PC-9 (cell line): Measurements from ENCODE around the gene CABLES2. TPM values are rescaled to one million over a fixed set of nuclear protein-coding genes. Genes with fewer than 3 reads are reported as not detected.
A peak's percentile ranks its signal among the peaks of the same experiment; 100 is the strongest.

Experiments
- BruUV-seq: library from RNA; stranded (reverse); fragments of 400-500 nt; replicated peaks from 2 replicates; lab custom pipeline; 2021; lab: Mats Ljungman, UMichigan
- CTCF ChIA-PET: fragments of 300-600 bp; sonication (Branson Sonifier 250); formaldehyde crosslinking; loops from one replicate; lab custom pipeline; 2022; ENCODE audit warnings: antibody characterized with exemption; lab: Charles Lee
- POLR2A ChIA-PET: fragments of 300-600 bp; sonication (Branson Sonifier 250); formaldehyde crosslinking; loops from one replicate; lab custom pipeline; 2022; ENCODE audit warnings: antibody characterized with exemption; ENCODE audit not compliant: unreplicated experiment; lab: Charles Lee
- DNase-seq, 2 experiments: peaks; one replicate each; pipeline versions ENCODE4 v3.0.0 to v3.0.0-alpha.2; 2015 to 2022; ENCODE audit warnings: mixed read lengths in 1 of 2
- H2AFZ ChIP-seq: fragments of 200-600 bp; sonication (generic); 2 replicates; pipeline ENCODE4 v1.8.1; 2017; ENCODE audit warnings: antibody characterized with exemption
- H3F3A ChIP-seq: fragments of 200-600 bp; sonication (generic); 2 replicates; pipeline ENCODE4 v1.8.1; 2017; ENCODE audit warnings: antibody characterized with exemption, mild to moderate bottlenecking, low read depth; ENCODE audit not compliant: insufficient read depth
- H3K27ac ChIP-seq: fragments of 200-600 bp; sonication (generic); 2 replicates; pipeline ENCODE4 v1.6.1; 2016; ENCODE audit warnings: mixed run types
- H3K27me3 ChIP-seq: fragments of 200-600 bp; sonication (generic); 2 replicates; pipeline ENCODE4 v1.6.1; 2016; ENCODE audit warnings: low read depth, mixed run types; ENCODE audit not compliant: insufficient read depth
- H3K36me3 ChIP-seq: fragments of 200-600 bp; sonication (generic); 2 replicates; pipeline ENCODE4 v1.6.1; 2016; ENCODE audit warnings: low read depth, mixed run types
- H3K4me1 ChIP-seq: fragments of 200-600 bp; sonication (generic); replicated peaks from 2 replicates; pipeline ENCODE4 v1.6.1; 2016; ENCODE audit warnings: mixed run types; ENCODE audit not compliant: insufficient read depth
- H3K4me2 ChIP-seq: fragments of 200-600 bp; sonication (generic); 2 replicates; pipeline ENCODE4 v1.6.1; 2017; ENCODE audit warnings: mixed run types
- H3K4me3 ChIP-seq: fragments of 200-600 bp; sonication (generic); 2 replicates; pipeline ENCODE4 v1.6.1; 2016; ENCODE audit warnings: mixed run types
- H3K79me2 ChIP-seq: fragments of 200-600 bp; sonication (generic); 2 replicates; pipeline ENCODE4 v1.6.1; 2017; ENCODE audit warnings: low read depth, mixed run types
- H3K9me2 ChIP-seq: fragments of 200-600 bp; sonication (generic); 2 replicates; pipeline ENCODE4 v1.8.1; 2017; ENCODE audit warnings: mild to moderate bottlenecking; ENCODE audit not compliant: insufficient read depth
- H3K9me3 ChIP-seq: fragments of 200-600 bp; sonication (generic); 2 replicates; pipeline ENCODE4 v1.8.1; 2016; ENCODE audit warnings: low read depth; ENCODE audit not compliant: insufficient read depth
- H4K20me1 ChIP-seq: fragments of 200-600 bp; sonication (generic); 2 replicates; pipeline ENCODE4 v1.8.1; 2017; ENCODE audit not compliant: insufficient read depth
- EZH2 ChIP-seq: fragments of 200-600 bp; sonication (generic); IDR thresholded peaks from 2 replicates; pipeline ENCODE4 v1.8.0; 2017; ENCODE audit warnings: antibody characterized with exemption, low read depth
- intact Hi-C: fragments of 100-400 bp; cut with micrococcal nuclease; formaldehyde crosslinking; loops from one replicate; pipeline ENCODE4 v1.10.0; 2022; ENCODE audit not compliant: unreplicated experiment
- total RNA-seq: library from RNA; stranded (reverse); gene quantifications from 2 replicates; pipeline ENCODE4 v1.2.3, GENCODE V29; 2021
- TF ChIP-seq, protein P1 (sequence below): fragments of 200-600 bp; sonication (generic); conservative IDR thresholded peaks from 2 replicates; pipeline ENCODE4 v1.6.1; 2017; ENCODE audit warnings: mixed run types, antibody characterized with exemption, mild to moderate bottlenecking, moderate library complexity

Gene CABLES2
- total RNA-seq, 1 experiment from 2014 or later = 14.1 TPM

- TF ChIP-seq, protein P1, sequence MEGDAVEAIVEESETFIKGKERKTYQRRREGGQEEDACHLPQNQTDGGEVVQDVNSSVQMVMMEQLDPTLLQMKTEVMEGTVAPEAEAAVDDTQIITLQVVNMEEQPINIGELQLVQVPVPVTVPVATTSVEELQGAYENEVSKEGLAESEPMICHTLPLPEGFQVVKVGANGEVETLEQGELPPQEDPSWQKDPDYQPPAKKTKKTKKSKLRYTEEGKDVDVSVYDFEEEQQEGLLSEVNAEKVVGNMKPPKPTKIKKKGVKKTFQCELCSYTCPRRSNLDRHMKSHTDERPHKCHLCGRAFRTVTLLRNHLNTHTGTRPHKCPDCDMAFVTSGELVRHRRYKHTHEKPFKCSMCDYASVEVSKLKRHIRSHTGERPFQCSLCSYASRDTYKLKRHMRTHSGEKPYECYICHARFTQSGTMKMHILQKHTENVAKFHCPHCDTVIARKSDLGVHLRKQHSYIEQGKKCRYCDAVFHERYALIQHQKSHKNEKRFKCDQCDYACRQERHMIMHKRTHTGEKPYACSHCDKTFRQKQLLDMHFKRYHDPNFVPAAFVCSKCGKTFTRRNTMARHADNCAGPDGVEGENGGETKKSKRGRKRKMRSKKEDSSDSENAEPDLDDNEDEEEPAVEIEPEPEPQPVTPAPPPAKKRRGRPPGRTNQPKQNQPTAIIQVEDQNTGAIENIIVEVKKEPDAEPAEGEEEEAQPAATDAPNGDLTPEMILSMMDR = no peak
- no peak for TF ChIP-seq EZH2
- Histone ChIP-seq H3F3A (peaks cover 5% of the 10 kb centered on the region; the same call in 1 of the 2 replicates), H3K27me3 (no peaks in the 10 kb centered on the region), H3K4me1 (no peaks in the 10 kb centered on the region), H2AFZ (no peak overlapping the region), H3K27ac (no peak overlapping the region), H3K36me3 (no peaks in the 10 kb centered on the region), H3K4me2 (no peak overlapping the region), H3K9me3 (no peaks in the 10 kb centered on the region), H3K9me2 (no peaks in the 10 kb centered on the region), H4K20me1 (peaks cover 7% of the 10 kb centered on the region; the same call in 1 of the 2 replicates), H3K79me2 (no peaks in the 10 kb centered on the region), H3K4me3 (no peak overlapping the region)
- POLR2A ChIA-PET = no interaction called here
- DNase-seq = no peak
- no TSS peak for BruUV-seq
- CTCF ChIA-PET = no interaction called here
- intact Hi-C loops = no loop called here
Observed at GRCh38 chr20:62396367-62397239, 10.5 kb downstream of the CABLES2 start.

DNA sequence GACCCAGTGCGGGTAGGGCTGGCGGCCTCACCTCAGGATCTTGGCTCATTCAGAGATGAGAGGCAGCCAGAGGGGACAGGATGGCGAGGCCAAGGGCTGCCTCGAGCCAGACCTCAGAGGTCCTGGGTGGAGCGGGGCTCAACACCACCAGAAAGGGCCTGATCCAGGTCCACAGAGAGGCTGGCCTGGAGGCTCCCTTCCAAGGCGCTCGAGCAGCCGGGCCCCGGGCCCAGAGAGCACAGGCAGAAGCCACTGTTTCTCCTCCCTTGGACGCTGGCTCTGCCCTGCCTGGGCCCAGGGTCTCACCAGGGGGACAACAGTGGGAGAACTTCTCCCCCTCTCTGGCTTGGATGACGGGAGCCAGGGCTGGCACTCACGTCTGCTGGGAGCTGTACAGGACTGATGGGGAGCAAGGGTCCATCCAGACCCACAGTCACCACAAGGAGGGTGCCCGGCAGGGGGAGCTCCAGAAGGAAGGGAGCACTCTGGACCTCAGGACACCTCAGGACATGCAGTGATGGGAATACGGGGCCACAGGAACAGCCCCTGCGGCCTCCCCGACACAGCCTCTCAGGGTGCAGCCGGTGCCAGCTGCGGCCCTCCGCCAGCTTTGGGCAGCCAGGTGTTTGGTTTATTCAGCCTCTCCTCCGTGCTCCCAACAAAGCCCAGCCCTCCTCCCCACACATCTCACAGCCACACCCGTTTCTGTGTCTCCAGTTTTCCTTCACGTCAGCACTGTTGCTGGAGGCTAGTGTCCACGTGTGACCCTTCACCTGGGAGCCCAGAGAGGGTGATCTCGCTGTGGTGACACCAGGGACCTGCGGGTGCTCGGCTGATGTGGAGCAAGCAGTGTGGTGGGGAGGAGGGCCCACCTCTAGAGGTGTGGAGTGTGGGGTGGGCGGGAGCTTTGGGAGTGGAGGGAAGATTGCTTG lies 11.5 kb downstream of the CABLES2 start:
- no peak overlapping the region for H3K27ac ChIP-seq
- CTCF ChIA-PET = no interaction called here
- H3K4me1 ChIP-seq = no peaks in the 10 kb centered on the region
- H3K4me3 ChIP-seq = no peak overlapping the region
- intact Hi-C loops = no loop called here
- no peaks in the 10 kb centered on the region for H3K9me3 ChIP-seq
- no peak overlapping the region for H2AFZ ChIP-seq
- no peaks in the 10 kb centered on the region for H3K27me3 ChIP-seq
- no peaks in the 10 kb centered on the region for H3K79me2 ChIP-seq
- no peak for DNase-seq
- peaks cover 8% of the 10 kb centered on the region for H4K20me1 ChIP-seq
- no peak overlapping the region for H3K4me2 ChIP-seq
- no peaks in the 10 kb centered on the region for H3K36me3 ChIP-seq
- POLR2A ChIA-PET = no interaction called here
- H3K9me2 ChIP-seq = no peaks in the 10 kb centered on the region
- BruUV-seq = no TSS peak
- peaks cover 8% of the 10 kb centered on the region; the same call in 1 of the 2 replicates for H3F3A ChIP-seq
- TF ChIP-seq EZH2 = no peak
- TF ChIP-seq, protein P1 = peak; percentile 66
